ENCODE data around the gene MAP3K13. TPM values are rescaled to one million over a fixed set of nuclear protein-coding genes. Genes with fewer than 3 reads are reported as not detected.
"Not testable (repeated sequence)": the region's sequence is repeated elsewhere in the genome, so short reads cannot be mapped to it uniquely, and the experiment has no call there.

Gene MAP3K13
- polyA plus RNA-seq, 3 donors: 45.8 to 68.2 (median 47.5) TPM

GRCh38 chr3:185418561-185418977 lies 55.6 kb downstream of the MAP3K13 start:
- not testable (repeated sequence) for DNase-seq (ENCODE audit: extremely low read depth in 1 of 11, low read depth in 9 of 11, low spot score in 4 of 11)

GRCh38 chr3:185420762-185421161 lies 57.8 kb downstream of the MAP3K13 start:
- DNase-seq (ENCODE audit: extremely low read depth in 1 of 11, low read depth in 9 of 11, low spot score in 4 of 11): no peak

- DNase-seq (ENCODE audit: extremely low read depth in 1 of 11, low read depth in 9 of 11, low spot score in 4 of 11): no peak
These were observed 58.8 kb downstream of the MAP3K13 start for GRCh38 chr3:185421577-185422232.

- no peak for DNase-seq (ENCODE audit: extremely low read depth in 1 of 11, low read depth in 9 of 11, low spot score in 4 of 11)
These were observed 59.7 kb downstream of the MAP3K13 start for GRCh38 chr3:185422677-185423076.

- DNase-seq (ENCODE audit: extremely low read depth in 1 of 11, low read depth in 9 of 11, low spot score in 4 of 11): no peak
These were observed 60.2 kb downstream of the MAP3K13 start for GRCh38 chr3:185423178-185423577.

- no peak for DNase-seq (ENCODE audit: extremely low read depth in 1 of 11, low read depth in 9 of 11, low spot score in 4 of 11)
These were observed 61.5 kb downstream of the MAP3K13 start for GRCh38 chr3:185424435-185424834.

GRCh38 chr3:185430375-185430774 lies 67.4 kb downstream of the MAP3K13 start:
- no peak for DNase-seq (ENCODE audit: extremely low read depth in 1 of 11, low read depth in 9 of 11, low spot score in 4 of 11)

- DNase-seq (ENCODE audit: extremely low read depth in 1 of 11, low read depth in 9 of 11, low spot score in 4 of 11): no peak
These were observed 77.0 kb downstream of the MAP3K13 start for GRCh38 chr3:185439745-185440466.

- no peak for DNase-seq (ENCODE audit: extremely low read depth in 1 of 11, low read depth in 9 of 11, low spot score in 4 of 11)
These were observed 79.1 kb downstream of the MAP3K13 start for GRCh38 chr3:185442031-185442430.

GRCh38 chr3:185444329-185444728 lies 81.4 kb downstream of the MAP3K13 start:
- DNase-seq (ENCODE audit: extremely low read depth in 1 of 11, low read depth in 9 of 11, low spot score in 4 of 11): no peak

- no peak for DNase-seq (ENCODE audit: extremely low read depth in 1 of 11, low read depth in 9 of 11, low spot score in 4 of 11)
These were observed 85.2 kb downstream of the MAP3K13 start for GRCh38 chr3:185448107-185448506.

- DNase-seq (ENCODE audit: extremely low read depth in 1 of 11, low read depth in 9 of 11, low spot score in 4 of 11): not testable (repeated sequence)
These were observed 88.5 kb downstream of the MAP3K13 start for GRCh38 chr3:185451432-185451831.

GRCh38 chr3:185457376-185457775 lies 94.4 kb downstream of the MAP3K13 start:
- no peak for DNase-seq (ENCODE audit: extremely low read depth in 1 of 11, low read depth in 9 of 11, low spot score in 4 of 11)

- DNase-seq (ENCODE audit: extremely low read depth in 1 of 11, low read depth in 9 of 11, low spot score in 4 of 11): no peak
These were observed 97.4 kb downstream of the MAP3K13 start for GRCh38 chr3:185460309-185460708.

GRCh38 chr3:185460719-185461350 lies 97.9 kb downstream of the MAP3K13 start:
- DNase-seq (ENCODE audit: extremely low read depth in 1 of 11, low read depth in 9 of 11, low spot score in 4 of 11): no peak

- DNase-seq (ENCODE audit: extremely low read depth in 1 of 11, low read depth in 9 of 11, low spot score in 4 of 11): no peak
These were observed 102.5 kb downstream of the MAP3K13 start for GRCh38 chr3:185465471-185465870.

GRCh38 chr3:185466123-185466522 lies 103.2 kb downstream of the MAP3K13 start:
- DNase-seq (ENCODE audit: extremely low read depth in 1 of 11, low read depth in 9 of 11, low spot score in 4 of 11): not testable (repeated sequence)

- DNase-seq (ENCODE audit: extremely low read depth in 1 of 11, low read depth in 9 of 11, low spot score in 4 of 11): no peak
These were observed 106.6 kb downstream of the MAP3K13 start for GRCh38 chr3:185469542-185469941.

GRCh38 chr3:185470323-185470722 lies 107.4 kb downstream of the MAP3K13 start:
- DNase-seq (ENCODE audit: extremely low read depth in 1 of 11, low read depth in 9 of 11, low spot score in 4 of 11): no peak

GRCh38 chr3:185473290-185473815 lies 110.4 kb downstream of the MAP3K13 start:
- DNase-seq (ENCODE audit: extremely low read depth in 1 of 11, low read depth in 9 of 11, low spot score in 4 of 11): no peak

Data from renal cortex interstitium (tissue), 11 donors.